OCI-LY3 (cell line): ENCODE data around the gene MC2R.
"Not testable (repeated sequence)": the region's sequence is repeated elsewhere in the genome, so short reads cannot be mapped to it uniquely, and the experiment has no call there.

Source experiments
- H2AFZ ChIP-seq: fragments of 200-600, 300-600 bp; shearing (Covaris generic); 2 replicates; pipeline ENCODE4 v1.6.0; 2014; ENCODE audit warnings: antibody characterized with exemption, low read depth, low read length
- H3K27ac ChIP-seq: fragments of 200-600, 300-600 bp; sonication (generic); 2 replicates; pipeline ENCODE4 v1.5.1; 2014; ENCODE audit warnings: mild to moderate bottlenecking, low read length, moderate library complexity, mixed read lengths
- H3K27me3 ChIP-seq: fragments of 200-600, 300-600 bp; sonication (generic); 2 replicates; pipeline ENCODE4 v1.6.1; 2014; ENCODE audit warnings: low read depth, low read length, mixed read lengths
- H3K36me3 ChIP-seq: fragments of 200-600, 300-600 bp; sonication (generic); replicated peaks from 2 replicates; pipeline ENCODE3; 2014; ENCODE audit warnings: low read depth, low read length, mixed read lengths
- H3K4me1 ChIP-seq: fragments of 300-600, 200-600 bp; sonication (generic); 2 replicates; pipeline ENCODE4 v1.6.1; 2014; ENCODE audit warnings: low read length, mixed read lengths
- H3K4me2 ChIP-seq: fragments of 200-600, 300-600 bp; sonication (generic); 2 replicates; pipeline ENCODE4 v1.6.1; 2014; ENCODE audit warnings: low read length, mixed read lengths
- H3K4me3 ChIP-seq: fragments of 300-600, 200-600 bp; sonication (generic); 2 replicates; pipeline ENCODE4 v1.5.1; 2014; ENCODE audit warnings: antibody characterized with exemption, mild to moderate bottlenecking, low read length, moderate library complexity
- H3K79me2 ChIP-seq: fragments of 300-600, 200-600 bp; shearing (Covaris generic); 2 replicates; pipeline ENCODE4 v1.6.1; 2014; ENCODE audit warnings: mild to moderate bottlenecking, low read length, mixed read lengths
- H3K9ac ChIP-seq: fragments of 300-600, 200-600 bp; shearing (Covaris generic); 2 replicates; pipeline ENCODE4 v1.6.0; 2014; ENCODE audit warnings: mild to moderate bottlenecking, low read length, moderate library complexity
- H3K9me3 ChIP-seq: fragments of 200-600, 300-600 bp; shearing (Covaris generic); 2 replicates; pipeline ENCODE4 v1.6.1; 2014; ENCODE audit warnings: low read length, mixed read lengths; ENCODE audit not compliant: insufficient read depth
- H4K20me1 ChIP-seq: fragments of 200-600, 300-600 bp; sonication (generic); 2 replicates; pipeline ENCODE4 v1.6.1; 2016; ENCODE audit warnings: low read length, mixed read lengths; ENCODE audit not compliant: insufficient read depth
- EZH2phosphoT487 ChIP-seq: fragments of 200-600 bp; shearing (Covaris generic); IDR thresholded peaks from 2 replicates; pipeline ENCODE4 v1.6.1; 2018; ENCODE audit warnings: antibody characterized with exemption, mixed run types, low read depth
- TF ChIP-seq, protein P1 (sequence below): fragments of 200-600, 300-600 bp; sonication (generic); IDR thresholded peaks from 2 replicates; pipeline ENCODE4 v1.5.1; 2014; ENCODE audit warnings: antibody characterized with exemption, low read length, low read depth

MC2R gene

DNA sequence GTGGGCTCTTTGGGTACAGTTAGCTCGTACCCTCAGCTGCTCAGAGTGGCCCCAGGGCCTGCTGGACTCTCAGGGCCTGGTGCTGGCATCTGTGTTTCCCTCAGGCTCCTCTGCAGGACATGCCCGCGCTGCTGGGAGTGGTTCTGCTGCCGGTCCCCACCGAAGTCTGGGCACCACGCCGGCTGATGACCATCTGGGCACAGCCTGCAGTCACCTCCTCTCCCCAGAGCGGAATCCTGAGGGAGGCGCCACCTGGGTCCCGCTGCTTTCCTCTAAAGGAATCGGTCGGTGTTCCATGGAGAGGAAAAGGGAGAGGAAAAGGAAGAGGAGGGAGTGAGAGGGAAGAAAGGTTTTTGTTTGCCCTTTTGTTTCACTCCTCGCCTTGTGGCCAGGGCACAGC is 43.6 kb downstream of the MC2R start:
- Histone ChIP-seq H3K4me3 (no peak overlapping the region), H4K20me1 (no peaks in the 10 kb centered on the region), H3K27ac (no peak overlapping the region), H3K4me1 (no peaks in the 10 kb centered on the region), H3K9me3 (no peaks in the 10 kb centered on the region), H3K4me2 (no peak overlapping the region), H3K36me3 (no peaks in the 10 kb centered on the region), H2AFZ (no peak overlapping the region), H3K27me3 (0 out of 2 replicates have a peak, but pooled peaks cover 1% of the 10 kb centered on the region), H3K9ac (no peak overlapping the region), H3K79me2 (no peaks in the 10 kb centered on the region)
- TF ChIP-seq EZH2phosphoT487 = no peak
- TF ChIP-seq, protein P1, sequence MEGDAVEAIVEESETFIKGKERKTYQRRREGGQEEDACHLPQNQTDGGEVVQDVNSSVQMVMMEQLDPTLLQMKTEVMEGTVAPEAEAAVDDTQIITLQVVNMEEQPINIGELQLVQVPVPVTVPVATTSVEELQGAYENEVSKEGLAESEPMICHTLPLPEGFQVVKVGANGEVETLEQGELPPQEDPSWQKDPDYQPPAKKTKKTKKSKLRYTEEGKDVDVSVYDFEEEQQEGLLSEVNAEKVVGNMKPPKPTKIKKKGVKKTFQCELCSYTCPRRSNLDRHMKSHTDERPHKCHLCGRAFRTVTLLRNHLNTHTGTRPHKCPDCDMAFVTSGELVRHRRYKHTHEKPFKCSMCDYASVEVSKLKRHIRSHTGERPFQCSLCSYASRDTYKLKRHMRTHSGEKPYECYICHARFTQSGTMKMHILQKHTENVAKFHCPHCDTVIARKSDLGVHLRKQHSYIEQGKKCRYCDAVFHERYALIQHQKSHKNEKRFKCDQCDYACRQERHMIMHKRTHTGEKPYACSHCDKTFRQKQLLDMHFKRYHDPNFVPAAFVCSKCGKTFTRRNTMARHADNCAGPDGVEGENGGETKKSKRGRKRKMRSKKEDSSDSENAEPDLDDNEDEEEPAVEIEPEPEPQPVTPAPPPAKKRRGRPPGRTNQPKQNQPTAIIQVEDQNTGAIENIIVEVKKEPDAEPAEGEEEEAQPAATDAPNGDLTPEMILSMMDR = no peak

DNA sequence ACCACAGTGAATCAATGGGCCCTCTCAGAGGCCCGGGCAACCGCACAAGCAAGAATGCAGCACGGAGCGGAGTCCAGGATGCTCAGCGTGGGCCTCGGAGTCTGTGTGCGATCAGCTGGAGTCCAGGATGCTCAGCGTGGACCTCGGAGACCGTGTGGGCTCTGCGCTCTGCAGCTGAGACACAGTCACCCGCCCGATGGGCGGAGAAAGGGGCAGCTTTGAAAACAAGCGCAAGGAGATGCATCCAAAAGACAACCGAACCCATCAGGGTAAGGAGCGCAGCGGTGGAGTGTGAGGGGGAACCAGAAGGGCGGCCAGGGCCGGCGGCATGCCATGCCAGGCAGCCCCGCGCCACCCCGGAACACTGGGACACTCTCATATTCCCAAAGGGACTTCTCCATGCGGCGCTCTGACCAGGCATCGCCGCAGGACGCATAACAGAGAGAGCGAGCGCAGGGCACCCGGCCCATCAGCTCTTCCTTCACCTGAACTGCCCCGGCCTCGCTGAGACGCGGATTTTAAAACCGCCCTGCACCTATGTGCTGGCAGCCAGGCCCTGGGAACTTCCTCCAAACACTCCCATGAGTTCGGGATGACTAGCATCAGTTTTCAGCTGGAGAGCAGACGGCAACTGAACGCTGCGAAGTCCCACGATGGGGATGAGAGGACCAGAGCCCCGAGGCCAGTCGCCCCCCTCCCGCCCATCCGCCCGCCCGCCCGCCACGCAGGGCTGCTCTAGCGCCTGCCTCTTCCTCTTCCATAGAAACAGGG is 46.6 kb downstream of the MC2R start:
- H3K27me3 ChIP-seq = peaks cover 10% of the 10 kb centered on the region; the same call in 1 of the 2 replicates
- H4K20me1 ChIP-seq = no peaks in the 10 kb centered on the region
- no peaks in the 10 kb centered on the region for H3K79me2 ChIP-seq
- H3K27ac ChIP-seq = no peak overlapping the region
- H3K9me3 ChIP-seq = no peaks in the 10 kb centered on the region
- no peak overlapping the region for H3K4me3 ChIP-seq
- no peak overlapping the region for H3K4me2 ChIP-seq
- no peak overlapping the region for H2AFZ ChIP-seq
- TF ChIP-seq, protein P1 = no peak
- no peak for TF ChIP-seq EZH2phosphoT487
- no peak overlapping the region for H3K9ac ChIP-seq
- H3K36me3 ChIP-seq = no peaks in the 10 kb centered on the region
- no peaks in the 10 kb centered on the region for H3K4me1 ChIP-seq

DNA sequence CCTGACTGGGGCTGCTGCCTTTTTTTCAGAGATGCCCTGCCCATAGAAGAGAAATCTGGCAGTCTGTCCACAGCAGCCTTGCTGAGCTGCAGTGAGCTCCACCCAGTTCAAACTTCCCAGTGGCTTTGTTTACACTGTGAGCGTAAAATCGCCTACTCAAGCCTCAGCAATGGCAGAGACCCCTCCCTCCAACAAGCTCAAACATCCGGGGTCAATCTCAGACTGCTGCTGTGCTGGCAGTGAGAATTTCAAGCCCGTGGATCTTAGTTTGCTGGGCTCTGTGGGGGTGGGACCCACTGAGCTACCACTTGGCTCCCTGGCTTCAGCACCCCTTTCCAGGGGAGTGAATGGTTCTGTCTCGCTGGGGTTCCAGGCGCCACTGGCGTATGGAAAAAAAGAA is 52.4 kb downstream of the MC2R start:
- H3K9ac ChIP-seq, H3K27ac ChIP-seq, H3K9me3 ChIP-seq, H3K36me3 ChIP-seq, H3K4me3 ChIP-seq, H3K4me1 ChIP-seq, H2AFZ ChIP-seq, H3K4me2 ChIP-seq, H3K79me2 ChIP-seq, H4K20me1 ChIP-seq: not testable (repeated sequence)
- peaks cover 12% of the 10 kb centered on the region; the same call in 1 of the 2 replicates for H3K27me3 ChIP-seq

DNA sequence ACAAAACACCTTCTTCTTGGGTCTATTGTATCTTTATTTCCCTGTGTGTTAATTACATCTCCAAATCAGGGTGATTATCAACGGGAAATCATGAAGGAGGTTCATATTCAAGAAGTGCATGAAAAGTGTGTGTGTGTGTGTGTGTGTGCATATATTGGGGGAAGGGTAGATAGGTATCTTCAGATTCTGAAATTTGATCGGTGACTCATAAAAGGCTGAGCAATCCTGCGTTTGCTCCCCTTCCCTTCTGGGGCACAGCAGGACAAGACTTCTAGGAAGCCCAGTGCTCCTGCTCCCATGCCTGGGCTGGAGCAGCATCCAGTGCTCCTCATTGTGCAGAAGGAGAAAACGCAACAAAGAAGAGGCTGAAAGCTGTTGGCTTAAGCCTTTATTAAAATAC is 65.5 kb downstream of the MC2R start:
- Histone ChIP-seq H3K27ac (no peak overlapping the region), H4K20me1 (no peaks in the 10 kb centered on the region), H3K9ac (no peak overlapping the region), H3K36me3 (no peaks in the 10 kb centered on the region), H2AFZ (no peak overlapping the region), H3K27me3 (peaks cover 3% of the 10 kb centered on the region; the same call in 1 of the 2 replicates), H3K4me3 (no peak overlapping the region), H3K4me2 (no peak overlapping the region), H3K4me1 (no peaks in the 10 kb centered on the region), H3K9me3 (no peaks in the 10 kb centered on the region), H3K79me2 (no peaks in the 10 kb centered on the region)
- TF ChIP-seq, protein P1 = no peak
- TF ChIP-seq EZH2phosphoT487 = no peak
